GM10847 (cell line): ENCODE results near the gene TSPAN32.

Source experiments
- POLR2A ChIP-seq: IDR thresholded peaks from 2 replicates; pipeline ENCODE4 v1.6.1; 2011; ENCODE audit not compliant: insufficient read length; ENCODE audit errors: extremely low read depth

TSPAN32 gene

GRCh38 chr11:2367266-2368160 is 65.7 kb downstream of the TSPAN32 start:
- no peak for TF ChIP-seq POLR2A
